GM23248 (cell line): ENCODE measurements around the gene ZNF791. TPM values are rescaled to one million over a fixed set of nuclear protein-coding genes. Genes with fewer than 3 reads are reported as not detected.

Source experiments
- DNase-seq: peaks from one replicate; pipeline ENCODE4 v3.0.0-alpha.2; 2015
- H2AFZ ChIP-seq: fragments of 200-600 bp; sonication (generic); 2 replicates; pipeline ENCODE4 v1.6.1; 2016; ENCODE audit warnings: antibody characterized with exemption
- H3F3A ChIP-seq: fragments of 200-600 bp; sonication (generic); 2 replicates; pipeline ENCODE4 v1.6.1; 2016; ENCODE audit warnings: mild to moderate bottlenecking, antibody characterized with exemption, mixed run types; ENCODE audit not compliant: insufficient read depth
- H3K27ac ChIP-seq: fragments of 200-600 bp; sonication (generic); 2 replicates; pipeline ENCODE4 v1.5.1; 2016; ENCODE audit warnings: mild to moderate bottlenecking
- H3K27me3 ChIP-seq: fragments of 200-600 bp; sonication (generic); replicated peaks from 2 replicates; pipeline ENCODE4 v1.6.1; 2016; ENCODE audit warnings: mild to moderate bottlenecking; ENCODE audit not compliant: insufficient read depth
- H3K36me3 ChIP-seq: fragments of 200-600 bp; sonication (generic); 2 replicates; pipeline ENCODE4 v1.6.1; 2016; ENCODE audit warnings: low read depth, mild to moderate bottlenecking
- H3K4me1 ChIP-seq: fragments of 200-600 bp; sonication (generic); 2 replicates; pipeline ENCODE4 v1.6.1; 2016; ENCODE audit warnings: mild to moderate bottlenecking; ENCODE audit not compliant: insufficient read depth
- H3K4me2 ChIP-seq: fragments of 200-600 bp; sonication (generic); one replicate; pipeline ENCODE4 v1.6.1; 2016; ENCODE audit warnings: mild to moderate bottlenecking; ENCODE audit not compliant: unreplicated experiment
- H3K4me3 ChIP-seq: fragments of 200-600 bp; sonication (generic); 2 replicates; pipeline ENCODE4 v1.5.1; 2016; ENCODE audit warnings: mild to moderate bottlenecking
- H3K79me2 ChIP-seq: fragments of 200-600 bp; sonication (generic); 2 replicates; pipeline ENCODE4 v1.6.1; 2016; ENCODE audit warnings: mild to moderate bottlenecking; ENCODE audit not compliant: insufficient read depth
- H3K9ac ChIP-seq: fragments of 200-600 bp; sonication (generic); 2 replicates; pipeline ENCODE4 v1.6.1; 2016; ENCODE audit warnings: mild to moderate bottlenecking
- H3K9me2 ChIP-seq: fragments of 200-600 bp; sonication (generic); 2 replicates; pipeline ENCODE4 v1.6.1; 2016; ENCODE audit warnings: mixed run types, mild to moderate bottlenecking, moderate library complexity; ENCODE audit not compliant: insufficient read depth
- H3K9me3 ChIP-seq: fragments of 200-600 bp; sonication (generic); one replicate; pipeline ENCODE4 v1.6.1; 2017; ENCODE audit warnings: low read depth
- H4K20me1 ChIP-seq: fragments of 200-600 bp; sonication (generic); 2 replicates; pipeline ENCODE4 v1.6.0; 2016; ENCODE audit not compliant: insufficient read depth
- EZH2 ChIP-seq: fragments of 200-600 bp; sonication (generic); IDR thresholded peaks from 2 replicates; pipeline ENCODE4 v1.6.1; 2018; ENCODE audit warnings: antibody characterized with exemption, mild to moderate bottlenecking; ENCODE audit not compliant: insufficient read depth, poor library complexity, severe bottlenecking
- EZH2phosphoT487 ChIP-seq: fragments of 200-600 bp; sonication (generic); IDR thresholded peaks from 2 replicates; pipeline ENCODE4 v1.6.1; 2018; ENCODE audit warnings: antibody characterized with exemption, moderate library complexity, mild to moderate bottlenecking, low read depth; ENCODE audit not compliant: insufficient read depth
- WGBS, 2 experiments: methylation state at CpG; one replicate each; pipeline ENCODE4 v1.1.6; 2015 to 2017; ENCODE audit warnings: low lambda C conversion rate in 2 of 2, low coverage in 1 of 2; ENCODE audit errors: missing lambda C conversion rate in 2 of 2; 5-methylcytosine and 5-hydroxymethylcytosine counted together
- in situ Hi-C: fragments of 300-500 bp; cut with MboI; formaldehyde crosslinking; loops from 2 replicates; pipeline ENCODE4 v1.15.0; 2020
- polyA plus RNA-seq: library from polyadenylated mRNA; unstranded; fragments of >200 nt; fragmentation: Nextera tagmentation; extraction: Ambion mirVana; gene quantifications from 2 replicates; pipeline ENCODE4 v1.2.1, GENCODE V29; 2016
- total RNA-seq: library from RNA; depleted of rRNA; stranded (reverse); fragments of >200 nt; shearing (Covaris generic); gene quantifications from 2 replicates; pipeline ENCODE4 v1.2.3, GENCODE V29; 2014

Gene ZNF791
- total and polyA plus RNA-seq, 2 experiments from 2014 or later, result 11.9 to 12.6 TPM

DNA sequence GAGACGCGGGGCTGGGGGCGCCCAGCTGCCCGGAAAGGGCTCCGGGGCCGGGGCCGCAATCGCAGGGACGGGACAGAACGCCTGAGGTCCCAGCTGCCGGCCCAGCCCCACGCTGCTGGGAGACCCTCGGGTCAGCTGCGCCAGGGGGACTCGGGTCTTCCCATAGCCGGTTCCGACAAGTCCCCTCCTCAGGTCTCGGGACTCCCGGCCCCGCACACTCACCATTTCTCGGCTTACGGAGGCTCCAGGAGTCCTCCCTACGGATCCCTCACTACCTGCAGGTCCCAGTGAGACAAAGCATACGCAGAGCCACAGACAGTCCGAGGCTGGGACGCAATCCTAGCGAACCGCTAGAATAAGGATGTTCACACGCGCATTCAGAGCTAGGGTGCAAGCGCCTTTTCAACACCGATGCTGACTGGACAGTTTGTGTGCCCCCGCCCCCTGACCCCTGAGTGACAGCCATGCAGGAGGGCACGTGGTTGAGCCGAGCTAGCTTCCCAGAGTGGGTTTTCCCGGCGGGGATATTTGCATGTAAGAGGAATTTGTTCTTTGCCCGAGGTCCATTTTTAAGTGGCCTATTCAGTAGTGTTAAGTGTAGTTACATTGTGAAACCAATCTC is 13.7 kb upstream of the ZNF791 start:
- Histone ChIP-seq H3K79me2 (no peaks in the 10 kb centered on the region), H3K27me3 (no peaks in the 10 kb centered on the region), H3K4me3 (no peak overlapping the region), H3K9me2 (no peaks in the 10 kb centered on the region), H3F3A (no peaks in the 10 kb centered on the region), H2AFZ (no peak overlapping the region), H3K9ac (no peak overlapping the region), H3K4me1 (no peaks in the 10 kb centered on the region), H4K20me1 (no peaks in the 10 kb centered on the region), H3K4me2 (no peak overlapping the region), H3K9me3 (no peaks in the 10 kb centered on the region), H3K27ac (no peak overlapping the region), H3K36me3 (no peaks in the 10 kb centered on the region; the same call in 1 of the 2 replicates)
- TF ChIP-seq EZH2phosphoT487 (no peak), EZH2 (no peak)
- WGBS, 2 experiments, result 73 to 78% methylated on average over 30 to 38 of the region's 38 CpGs
- DNase-seq, result no peak
- in situ Hi-C loops, result no loop called here

- no peaks in the 10 kb centered on the region for H3K27me3 ChIP-seq
- H3K79me2 ChIP-seq, result no peaks in the 10 kb centered on the region
- no peaks in the 10 kb centered on the region for H3K9me3 ChIP-seq
- H3K4me3 ChIP-seq, result no peak overlapping the region
- H3K9ac ChIP-seq, result no peak overlapping the region
- no peaks in the 10 kb centered on the region; the same call in 1 of the 2 replicates for H3K36me3 ChIP-seq
- in situ Hi-C loops, result no loop called here
- no peaks in the 10 kb centered on the region for H3K4me1 ChIP-seq
- no peaks in the 10 kb centered on the region for H4K20me1 ChIP-seq
- TF ChIP-seq EZH2, result no peak
- no peak for TF ChIP-seq EZH2phosphoT487
- no peaks in the 10 kb centered on the region for H3K9me2 ChIP-seq
- H3F3A ChIP-seq, result no peaks in the 10 kb centered on the region
- 90 to 91% methylated on average over 11 of the region's 11 CpGs for WGBS, 2 experiments
- DNase-seq, result no peak
- no peak overlapping the region for H3K27ac ChIP-seq
- no peak overlapping the region for H3K4me2 ChIP-seq
- H2AFZ ChIP-seq, result no peak overlapping the region
Measured at GRCh38 chr19:12597594-12597993, 13.1 kb upstream of the ZNF791 start.

DNA sequence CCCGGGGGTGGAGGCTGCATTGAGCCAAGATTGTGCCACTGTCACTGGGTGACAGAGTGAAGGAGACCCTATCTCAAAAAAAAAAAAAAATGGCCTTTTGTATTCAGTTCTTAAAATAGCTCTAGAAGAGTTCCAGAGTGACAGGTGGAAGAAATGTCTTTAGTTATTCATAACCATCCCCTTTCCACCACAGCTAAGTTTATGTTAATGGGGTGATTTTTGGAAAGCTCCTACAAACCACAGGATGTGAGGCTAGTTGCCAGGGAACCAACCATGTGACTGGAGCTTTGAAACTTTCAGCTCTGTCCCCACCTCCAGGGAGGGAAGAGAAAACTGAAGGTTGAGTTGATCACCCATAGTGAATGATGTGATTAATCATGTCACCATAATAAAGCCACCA is 7.0 kb upstream of the ZNF791 start:
- in situ Hi-C loops, result no loop called here
- H3K36me3 ChIP-seq, result peaks cover 5% of the 10 kb centered on the region
- no peaks in the 10 kb centered on the region for H3K9me3 ChIP-seq
- DNase-seq, result no peak
- no peak for TF ChIP-seq EZH2
- no peak for TF ChIP-seq EZH2phosphoT487
- H2AFZ ChIP-seq, result no peak overlapping the region
- H3K79me2 ChIP-seq, result peaks cover 22% of the 10 kb centered on the region
- no peaks in the 10 kb centered on the region for H3K27me3 ChIP-seq
- H3K4me2 ChIP-seq, result no peak overlapping the region
- 50 to 59% methylated on average over 1 of the region's 1 CpG for WGBS, 2 experiments
- no peak overlapping the region for H3K4me3 ChIP-seq
- H3K9me2 ChIP-seq, result no peaks in the 10 kb centered on the region
- H3K27ac ChIP-seq, result no peak overlapping the region
- no peaks in the 10 kb centered on the region for H4K20me1 ChIP-seq
- H3K4me1 ChIP-seq, result no peaks in the 10 kb centered on the region
- no peak overlapping the region for H3K9ac ChIP-seq
- no peaks in the 10 kb centered on the region for H3F3A ChIP-seq

- Histone ChIP-seq H3K27me3 (no peaks in the 10 kb centered on the region), H3K9ac (no peak overlapping the region), H2AFZ (no peak overlapping the region), H3K9me3 (no peaks in the 10 kb centered on the region), H4K20me1 (no peaks in the 10 kb centered on the region), H3K4me1 (peaks cover 7% of the 10 kb centered on the region; the same call in 1 of the 2 replicates), H3F3A (peaks cover 3% of the 10 kb centered on the region; the same call in 1 of the 2 replicates), H3K9me2 (no peaks in the 10 kb centered on the region), H3K36me3 (peaks cover 5% of the 10 kb centered on the region), H3K4me2 (no peak overlapping the region), H3K4me3 (no peak overlapping the region), H3K79me2 (peaks cover 46% of the 10 kb centered on the region), H3K27ac (no peak overlapping the region)
- WGBS, 2 experiments, result 95 to 100% methylated on average over 1 of the region's 1 CpG
- TF ChIP-seq EZH2phosphoT487 (no peak), EZH2 (no peak)
- in situ Hi-C loops, result no loop called here
- peak; percentile 20 for DNase-seq
Measured at GRCh38 chr19:12606796-12607195, 3.9 kb upstream of the ZNF791 start.

- Histone ChIP-seq H3K9me2 (no peaks in the 10 kb centered on the region), H3K4me1 (peaks cover 7% of the 10 kb centered on the region; the same call in 1 of the 2 replicates), H3K9me3 (no peaks in the 10 kb centered on the region), H3F3A (peaks cover 3% of the 10 kb centered on the region; the same call in 1 of the 2 replicates), H3K27me3 (no peaks in the 10 kb centered on the region), H2AFZ (no peak overlapping the region), H3K9ac (no peak overlapping the region), H3K27ac (no peak overlapping the region), H4K20me1 (no peaks in the 10 kb centered on the region), H3K4me2 (no peak overlapping the region), H3K79me2 (peaks cover 55% of the 10 kb centered on the region), H3K36me3 (peaks cover 5% of the 10 kb centered on the region), H3K4me3 (no peak overlapping the region)
- no peak for TF ChIP-seq EZH2phosphoT487
- no peak for DNase-seq
- WGBS, 2 experiments, result 93 to 98% methylated on average over 3 of the region's 3 CpGs
- in situ Hi-C loops, result no loop called here
Measured at GRCh38 chr19:12607631-12608030, 3.1 kb upstream of the ZNF791 start.
